Measurements from ENCODE around the gene ETV6.

- TF ChIP-seq POLR2A (IDR thresholded peaks at IDR 0.05) (no peak), CTCF (IDR thresholded peaks at IDR 0.05) (no peak)
Observed at GRCh38 chr12:11723993-11724392, 74.5 kb downstream of the ETV6 start.

Measured in uterus (tissue), 2 donors.